DND-41 (cell line): Measurements from ENCODE around the gene CREB3L1.

Source experiments
- ATAC-seq: fragments of 200-7000 bp; cut with Tn5 transposase; 3 replicates; pipeline ENCODE4 v1.9.1; 2021; ENCODE audit warnings: low read depth; ENCODE audit not compliant: insufficient read depth
- DNase-seq: peaks from one replicate; pipeline ENCODE4 v3.0.0-alpha.2; 2020
- H2AFZ ChIP-seq: 2 replicates; pipeline ENCODE4 v1.6.0; 2012; ENCODE audit warnings: low read depth, low read length
- H3K27ac ChIP-seq: 2 replicates; pipeline ENCODE4 v1.5.1; 2012; ENCODE audit warnings: low read length, inconsistent platforms
- H3K27me3 ChIP-seq: fragments of 200-600 bp; sonication (generic); 2 replicates; pipeline ENCODE4 v1.6.0; 2012; ENCODE audit warnings: low read length, mild to moderate bottlenecking, inconsistent platforms; ENCODE audit not compliant: insufficient read depth, poor library complexity
- H3K36me3 ChIP-seq: 2 replicates; pipeline ENCODE4 v1.5.1; 2012; ENCODE audit warnings: low read length, inconsistent platforms; ENCODE audit not compliant: insufficient read depth
- H3K4me1 ChIP-seq: 2 replicates; pipeline ENCODE4 v1.5.1; 2012; ENCODE audit warnings: mild to moderate bottlenecking, low read length; ENCODE audit not compliant: insufficient read depth
- H3K4me2 ChIP-seq: 2 replicates; pipeline ENCODE4 v1.6.0; 2012; ENCODE audit warnings: mild to moderate bottlenecking, moderate library complexity, low read length, inconsistent platforms; ENCODE audit not compliant: insufficient read depth
- H3K4me3 ChIP-seq, 2 experiments: fragments of 200-600 bp in 1 of 2; shearing (Covaris generic) in 1 of 2; 2 replicates each; pipeline ENCODE4 v1.5.1; 2012 to 2016; ENCODE audit warnings: inconsistent platforms in 2 of 2, low read length in 2 of 2, mild to moderate bottlenecking in 2 of 2, low read depth in 1 of 2, moderate library complexity in 1 of 2
- H3K79me2 ChIP-seq: 2 replicates; pipeline ENCODE4 v1.6.0; 2012; ENCODE audit warnings: low read length, inconsistent platforms; ENCODE audit not compliant: insufficient read depth
- H3K9ac ChIP-seq: 2 replicates; pipeline ENCODE4 v1.6.0; 2012; ENCODE audit warnings: low read depth, mild to moderate bottlenecking, inconsistent platforms, low read length, moderate library complexity
- H3K9me3 ChIP-seq: 2 replicates; pipeline ENCODE4 v1.5.1; 2012; ENCODE audit warnings: low read length, moderate library complexity, mild to moderate bottlenecking, inconsistent platforms; ENCODE audit not compliant: insufficient read depth, severe bottlenecking
- H4K20me1 ChIP-seq: 2 replicates; pipeline ENCODE4 v1.6.0; 2012; ENCODE audit warnings: low read length; ENCODE audit not compliant: insufficient read depth
- CTCF ChIP-seq: IDR thresholded peaks from 2 replicates; pipeline ENCODE4 v1.5.1; 2012; ENCODE audit warnings: borderline replicate concordance, low read length, moderate library complexity, mild to moderate bottlenecking; ENCODE audit not compliant: poor library complexity, severe bottlenecking; ENCODE audit errors: extremely low read depth
- EZH2 ChIP-seq: IDR thresholded peaks from 3 replicates; pipeline ENCODE4 v1.6.1; 2012; ENCODE audit warnings: borderline replicate concordance, low read depth, mild to moderate bottlenecking, moderate library complexity, low read length, inconsistent platforms; ENCODE audit not compliant: severe bottlenecking

CREB3L1 gene

GRCh38 chr11:46249103-46249937, 28.1 kb upstream of the CREB3L1 start:
- no peaks in the 10 kb centered on the region for H3K9me3 ChIP-seq
- H3K4me2 ChIP-seq: no peak overlapping the region
- H2AFZ ChIP-seq: no peak overlapping the region
- H3K79me2 ChIP-seq: no peaks in the 10 kb centered on the region
- no peak overlapping the region for H3K4me3 ChIP-seq
- H4K20me1 ChIP-seq: no peaks in the 10 kb centered on the region
- H3K27me3 ChIP-seq: no peaks in the 10 kb centered on the region
- no peak overlapping the region for H3K27ac ChIP-seq
- H3K9ac ChIP-seq: no peak overlapping the region
- no peak for DNase-seq
- H3K36me3 ChIP-seq: no peaks in the 10 kb centered on the region
- ATAC-seq: peak; percentile 29; the same call in 1 of the 3 replicates
- no peak for TF ChIP-seq CTCF
- no peak for TF ChIP-seq EZH2
- H3K4me1 ChIP-seq: peaks cover 4% of the 10 kb centered on the region; the same call in 1 of the 2 replicates

DNA sequence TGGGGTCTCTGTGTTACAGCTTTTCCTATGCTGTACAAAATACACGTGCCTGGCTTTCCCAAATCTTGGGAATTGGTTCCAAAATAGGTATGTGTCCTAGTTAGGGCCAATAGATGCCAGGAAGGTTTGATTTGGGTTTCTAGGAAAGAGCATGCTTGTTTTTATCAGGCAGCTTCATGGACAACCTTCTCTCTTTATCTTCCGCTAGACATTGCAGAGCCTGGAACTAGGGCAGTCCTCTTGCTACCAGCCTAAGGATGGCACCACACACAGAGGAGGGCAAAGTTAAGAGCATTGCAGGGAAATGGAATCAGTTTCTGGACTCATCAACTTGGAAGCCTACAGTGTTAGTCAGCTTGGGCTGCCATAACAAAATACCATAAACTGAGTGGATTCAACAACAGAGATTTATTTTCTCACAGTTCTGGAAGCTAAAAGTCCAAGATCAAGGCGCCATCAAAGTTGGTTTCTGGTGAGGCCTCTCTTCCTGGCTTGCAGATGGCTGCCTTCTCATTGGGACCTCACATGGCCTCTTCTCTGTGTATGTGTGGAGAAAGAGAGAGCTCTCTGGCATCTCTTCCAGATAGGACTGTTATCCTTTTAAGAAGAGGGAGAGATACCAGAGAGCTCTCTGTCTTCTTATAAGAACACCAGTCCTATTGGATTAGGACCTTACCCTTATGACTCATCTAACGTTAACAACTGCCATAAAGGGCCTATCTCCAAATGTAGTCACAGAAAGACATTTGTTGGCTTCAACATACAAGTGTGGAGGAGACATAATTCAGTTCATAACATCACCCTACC, 27.3 kb upstream of the CREB3L1 start:
- Histone ChIP-seq H3K4me1 (no peaks in the 10 kb centered on the region), H2AFZ (no peak overlapping the region), H3K27me3 (no peaks in the 10 kb centered on the region), H3K79me2 (no peaks in the 10 kb centered on the region), H3K9ac (no peak overlapping the region), H3K27ac (no peak overlapping the region), H3K9me3 (no peaks in the 10 kb centered on the region), H4K20me1 (no peaks in the 10 kb centered on the region), H3K4me2 (no peak overlapping the region), H3K36me3 (no peaks in the 10 kb centered on the region), H3K4me3 (no peak overlapping the region)
- no peak for TF ChIP-seq EZH2
- TF ChIP-seq CTCF: no peak
- DNase-seq (no peak), ATAC-seq (no peak)

DNA sequence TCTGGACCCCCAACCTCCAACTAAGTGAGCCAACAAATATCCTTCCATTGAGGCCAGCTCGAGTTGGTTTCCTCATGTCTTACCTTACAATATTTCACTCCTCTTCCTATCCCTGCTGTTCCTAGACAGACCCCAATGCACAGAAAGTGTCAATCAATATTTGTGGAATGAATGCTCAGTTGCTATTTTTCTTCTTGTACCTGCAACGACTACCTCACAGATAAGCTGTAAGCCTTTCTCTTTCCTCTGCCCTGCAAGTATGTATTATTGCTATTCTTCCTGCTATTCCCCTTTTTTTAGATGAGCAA, 26.8 kb upstream of the CREB3L1 start:
- Histone ChIP-seq H3K4me1 (no peaks in the 10 kb centered on the region), H3K27ac (no peak overlapping the region), H3K9ac (no peak overlapping the region), H3K27me3 (no peaks in the 10 kb centered on the region), H3K4me2 (no peak overlapping the region), H2AFZ (no peak overlapping the region), H3K9me3 (no peaks in the 10 kb centered on the region), H3K79me2 (no peaks in the 10 kb centered on the region), H3K36me3 (no peaks in the 10 kb centered on the region), H4K20me1 (no peaks in the 10 kb centered on the region), H3K4me3 (no peak overlapping the region)
- no peak for DNase-seq
- ATAC-seq: no peak
- no peak for TF ChIP-seq CTCF
- no peak for TF ChIP-seq EZH2
